Measurements from ENCODE around the gene MINDY3.
"Not testable (repeated sequence)": the region's sequence is repeated elsewhere in the genome, so short reads cannot be mapped to it uniquely, and the experiment has no call there.

The MINDY3 gene

GRCh38 chr10:15856328-15857015 lies 3.8 kb downstream of the MINDY3 start:
- no peak for DNase-seq

GRCh38 chr10:15853800-15854199 lies 6.5 kb downstream of the MINDY3 start:
- no peak for DNase-seq

DNA sequence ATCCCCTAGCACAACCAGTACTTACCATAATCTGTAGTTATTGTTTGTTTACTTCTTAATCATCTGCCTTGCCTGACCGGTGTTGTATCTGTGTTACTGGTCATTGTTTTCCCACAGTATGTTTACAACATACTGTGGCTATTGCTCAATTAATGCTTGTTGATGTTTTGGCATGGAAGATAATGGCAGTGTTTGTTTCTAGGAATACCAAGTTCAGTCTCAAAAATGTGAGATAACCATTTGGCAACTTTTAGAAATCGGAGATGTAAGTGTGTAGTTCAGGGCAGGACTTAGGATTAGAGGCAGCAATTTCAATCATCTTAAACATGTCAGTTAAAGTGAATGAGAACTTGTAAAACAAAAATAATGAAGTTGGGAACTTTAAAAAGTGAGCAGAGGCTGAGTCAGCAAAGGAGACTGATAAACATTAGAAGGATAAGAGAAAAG lies 8.2 kb downstream of the MINDY3 start:
- no peak for DNase-seq

GRCh38 chr10:15850337-15850978 lies 9.8 kb downstream of the MINDY3 start:
- not testable (repeated sequence) for DNase-seq

DNA sequence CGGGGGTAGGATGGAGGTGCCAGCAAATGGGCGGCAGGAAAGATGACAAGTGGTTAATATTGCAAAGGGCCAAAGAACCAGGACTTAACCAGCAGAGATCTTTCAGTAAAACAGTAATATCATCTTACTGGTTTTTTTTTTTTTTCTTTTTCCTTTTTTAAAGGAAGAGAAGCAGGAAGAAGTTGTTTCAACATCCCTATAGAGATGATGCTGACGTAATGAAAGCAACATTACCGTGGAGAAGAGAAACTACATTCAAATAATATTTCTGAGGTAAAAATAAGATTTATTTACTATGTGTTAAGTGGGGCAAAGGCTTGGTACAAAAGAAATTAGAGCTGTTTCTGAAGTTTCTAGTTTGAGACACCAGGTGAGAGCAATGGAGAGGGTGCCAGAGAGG lies 11.0 kb downstream of the MINDY3 start:
- peak; percentile 49 to 60 for DNase-seq

DNA sequence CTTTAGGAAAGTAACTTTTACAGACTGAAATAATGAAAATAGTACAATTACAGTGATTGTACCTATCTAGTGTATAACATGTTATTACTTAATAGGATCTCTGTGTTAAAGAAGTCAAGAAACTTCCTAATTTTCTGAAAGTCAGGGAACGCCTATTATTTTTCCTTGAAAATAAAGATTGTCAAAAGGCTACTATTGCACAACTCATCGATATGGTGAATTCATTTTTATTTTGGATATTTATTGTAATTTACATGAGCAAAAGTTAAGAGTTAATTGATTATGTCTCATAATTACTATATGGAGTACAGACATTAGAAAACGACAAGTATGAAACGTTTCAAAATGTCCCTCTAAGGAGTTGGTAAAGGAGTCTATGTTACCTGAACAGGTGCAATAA lies 12.8 kb downstream of the MINDY3 start:
- DNase-seq, result no peak

DNA sequence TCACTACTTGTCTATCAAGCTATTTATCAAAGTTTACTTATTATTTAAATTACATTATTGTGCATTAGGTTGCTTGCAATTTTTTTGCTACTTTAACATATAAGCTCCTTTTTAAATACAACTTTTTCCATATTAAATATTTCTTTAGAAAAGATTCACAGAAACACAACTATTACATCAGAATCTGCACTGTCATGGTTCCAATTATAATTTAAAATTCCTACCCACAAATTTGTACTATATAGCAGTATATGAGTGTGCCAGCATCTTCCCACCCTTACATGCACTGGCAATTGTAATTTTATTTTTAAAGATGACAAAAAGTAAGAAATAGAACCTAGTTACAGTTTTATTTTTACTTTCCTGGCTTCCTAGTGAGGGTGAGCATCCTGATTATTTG lies 15.8 kb downstream of the MINDY3 start:
- no peak for DNase-seq

DNA sequence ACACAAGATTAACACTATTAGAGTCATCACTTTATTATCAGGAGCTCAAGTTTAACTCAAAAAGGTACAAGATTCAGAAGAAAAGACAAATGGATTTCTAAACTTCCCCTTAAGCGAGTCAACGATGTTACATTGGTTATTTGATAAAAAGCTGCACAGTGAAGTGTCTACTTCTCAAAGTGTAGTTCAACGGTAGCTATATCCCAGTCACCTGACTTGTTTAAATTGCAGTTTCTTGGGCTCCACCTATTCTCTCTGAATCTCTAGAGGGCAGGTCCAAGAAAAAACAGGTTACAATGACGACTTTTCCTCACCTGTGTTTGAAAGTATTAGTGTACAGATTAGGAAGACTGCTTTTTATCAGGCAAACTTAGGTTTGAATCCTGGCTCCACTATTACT lies 16.6 kb downstream of the MINDY3 start:
- no peak for DNase-seq

DNA sequence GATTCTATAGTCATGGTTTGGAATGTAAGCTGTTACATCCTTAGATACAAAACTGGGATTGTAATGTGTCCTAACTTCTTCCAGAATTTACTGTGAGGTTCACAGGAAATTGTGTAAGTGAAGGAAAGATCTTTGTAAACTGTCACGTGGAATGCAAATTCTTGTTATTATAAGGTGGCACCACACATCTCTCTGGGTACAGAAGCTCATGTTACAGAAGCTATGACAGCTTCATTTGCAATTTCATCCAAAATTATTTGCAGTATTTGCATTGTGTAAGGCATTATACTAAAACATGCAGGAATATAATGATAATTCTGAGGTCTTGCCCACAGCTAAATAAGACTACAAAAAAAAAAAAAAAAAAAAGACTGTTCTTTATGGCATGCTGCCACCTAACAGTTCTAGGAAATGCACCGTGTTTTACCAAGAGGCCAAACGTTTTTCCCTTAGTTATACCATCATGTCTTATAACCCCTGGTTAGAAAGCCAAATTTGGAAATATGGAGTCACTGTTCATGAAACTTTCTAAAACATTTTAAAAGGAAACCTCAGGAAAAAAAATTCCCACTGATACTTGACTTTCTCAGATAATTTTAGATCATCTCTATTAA lies 17.6 kb downstream of the MINDY3 start:
- DNase-seq, result peak; percentile 21 to 59

GRCh38 chr10:15841696-15842095 lies 18.6 kb downstream of the MINDY3 start:
- DNase-seq, result peak; percentile 51 to 68

DNA sequence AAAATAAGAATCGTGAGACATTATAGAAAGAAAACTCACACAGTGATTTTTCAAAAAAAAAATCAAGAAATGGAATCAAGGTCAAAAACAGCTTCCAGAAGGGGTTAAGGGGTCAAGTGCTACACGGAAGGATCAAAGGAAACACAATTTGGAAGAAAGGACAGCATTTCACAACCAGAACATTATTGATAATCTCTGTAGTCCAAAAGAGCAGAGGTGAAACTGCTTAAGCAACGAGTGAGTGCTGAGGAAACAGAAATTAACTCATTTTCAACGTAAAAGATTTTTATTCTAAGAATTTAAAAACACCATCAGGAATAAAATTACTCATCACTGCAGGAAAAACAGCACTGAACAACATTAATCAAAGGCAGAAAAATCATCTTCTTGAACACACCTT lies 23.5 kb downstream of the MINDY3 start:
- DNase-seq, result no peak

GRCh38 chr10:15829495-15829894 lies 30.8 kb downstream of the MINDY3 start:
- no peak for DNase-seq

DNA sequence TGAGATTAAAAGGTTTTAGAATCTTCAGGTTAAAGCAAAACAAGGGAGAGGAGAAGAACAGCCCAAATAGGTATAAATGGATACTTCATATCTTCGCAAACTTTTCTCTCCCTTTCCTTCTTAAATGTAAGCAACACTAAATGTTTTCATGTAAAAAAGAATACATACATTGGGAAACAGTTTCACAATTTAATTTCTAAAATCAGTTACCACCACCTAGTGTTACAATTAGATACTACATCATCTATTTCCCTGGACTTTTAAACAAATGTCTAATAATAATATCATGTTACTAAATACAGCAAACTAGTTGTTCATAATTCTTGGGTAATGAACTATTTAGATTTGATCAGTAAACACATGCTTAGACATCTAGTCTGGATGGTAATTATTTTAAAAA lies 35.8 kb downstream of the MINDY3 start:
- peak in 1 of 2 donors; percentile 56 for DNase-seq

DNA sequence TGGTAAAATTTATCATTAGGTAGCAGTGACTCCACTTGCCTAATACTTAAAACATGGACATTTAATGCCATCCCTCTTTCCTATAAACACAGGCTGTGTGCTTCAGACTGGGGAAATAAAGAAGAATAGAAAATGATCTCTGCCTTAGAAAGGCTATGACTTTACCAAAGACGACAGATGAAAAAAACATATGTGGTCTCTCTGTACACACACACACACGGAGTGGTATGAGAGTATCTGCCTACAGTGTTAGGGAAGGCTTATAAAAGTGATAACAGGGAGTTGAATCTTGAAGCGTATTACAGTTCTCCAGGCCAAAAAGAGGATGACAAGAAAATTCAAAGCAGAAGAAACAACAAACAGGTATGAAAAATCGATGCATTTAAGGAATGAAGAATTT lies 38.2 kb downstream of the MINDY3 start:
- DNase-seq, result no peak

DNA sequence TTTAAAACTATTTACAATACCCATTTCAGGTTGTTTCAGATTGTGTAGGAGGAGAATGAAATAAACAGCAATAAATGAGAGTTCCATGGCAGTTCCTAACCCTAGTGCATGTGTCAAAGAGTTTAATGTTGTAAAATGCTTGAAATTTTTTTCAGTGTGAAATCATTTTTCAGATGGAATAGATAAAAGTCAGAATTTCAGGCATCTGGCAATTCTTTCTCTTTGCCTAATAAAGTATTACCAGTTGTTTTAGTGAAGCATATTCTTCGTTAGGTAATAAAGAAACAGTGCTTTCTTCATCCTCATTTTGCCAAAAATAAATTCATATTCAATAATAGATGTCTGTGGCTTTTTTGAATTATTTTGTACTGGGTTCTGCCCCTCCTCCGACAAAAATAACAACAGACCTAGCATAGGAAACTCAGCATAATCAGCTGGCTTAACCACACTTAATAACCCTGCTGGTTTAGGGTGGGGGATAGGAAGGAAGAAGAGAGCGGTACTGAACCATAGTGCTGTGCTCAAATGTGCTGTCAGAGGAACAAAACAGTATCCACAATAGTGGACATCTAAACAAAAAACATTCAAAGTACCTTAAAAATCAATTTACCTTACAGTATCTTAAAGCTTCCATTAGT lies 39.1 kb downstream of the MINDY3 start:
- no peak for DNase-seq

DNA sequence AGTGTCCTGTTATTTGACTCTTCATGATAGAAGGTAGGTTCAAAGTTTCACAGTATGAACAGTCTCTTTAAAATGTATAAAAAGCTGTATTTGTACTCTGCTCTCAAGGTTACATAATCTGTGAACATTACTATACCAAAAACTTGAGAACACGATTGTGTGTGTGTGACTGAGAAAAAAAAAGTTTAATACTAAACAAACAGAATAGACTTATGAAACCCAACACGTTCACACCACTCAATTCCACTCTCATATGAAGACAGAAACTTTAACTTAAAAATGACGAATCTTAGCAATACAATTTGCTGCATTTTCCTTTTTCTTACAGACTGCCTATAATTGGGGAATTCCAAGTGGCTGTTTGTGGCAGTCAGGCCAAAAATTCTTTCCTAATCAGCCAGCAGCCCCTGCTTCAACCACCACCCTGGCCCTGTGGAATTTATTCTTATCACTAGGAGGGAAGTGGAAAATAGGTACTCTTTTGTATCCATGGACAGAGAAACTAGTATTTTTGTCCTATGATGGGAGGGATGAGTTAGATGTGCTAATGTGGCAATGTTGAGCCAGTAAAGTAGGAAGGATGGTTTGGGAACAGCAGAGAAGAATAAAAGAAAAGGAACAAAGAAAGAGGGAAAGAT lies 42.8 kb downstream of the MINDY3 start:
- peak in 1 of 2 donors; percentile 7 for DNase-seq

DNA sequence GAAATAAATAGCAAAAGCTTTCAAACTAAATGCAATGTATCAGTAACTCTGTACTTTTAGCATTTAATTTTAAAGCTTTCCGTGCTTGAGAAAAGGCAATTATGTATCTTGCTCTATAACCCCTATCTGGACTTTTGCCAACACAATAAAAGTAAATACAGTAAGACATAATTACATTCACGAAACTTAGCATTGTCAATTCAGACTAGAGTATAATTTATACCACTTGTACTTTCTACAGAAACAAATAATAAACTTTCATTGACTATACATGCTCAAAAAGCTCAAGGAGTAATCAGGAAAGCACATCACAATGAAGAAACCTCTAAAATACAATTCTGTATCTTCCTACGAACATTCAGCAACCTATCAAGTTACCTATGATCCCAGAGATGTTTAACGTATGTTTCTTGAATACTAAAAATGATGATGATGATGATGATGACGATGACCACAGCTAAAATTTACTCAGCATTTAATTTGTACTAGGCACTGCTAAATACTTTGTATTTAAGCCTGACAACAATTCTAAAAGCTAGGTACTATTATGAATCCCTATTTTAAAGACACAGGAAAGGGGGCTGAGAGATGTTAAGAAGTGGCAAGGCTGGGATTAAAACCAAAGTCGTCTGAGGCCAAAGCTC lies 44.9 kb downstream of the MINDY3 start:
- no peak for DNase-seq

DNA sequence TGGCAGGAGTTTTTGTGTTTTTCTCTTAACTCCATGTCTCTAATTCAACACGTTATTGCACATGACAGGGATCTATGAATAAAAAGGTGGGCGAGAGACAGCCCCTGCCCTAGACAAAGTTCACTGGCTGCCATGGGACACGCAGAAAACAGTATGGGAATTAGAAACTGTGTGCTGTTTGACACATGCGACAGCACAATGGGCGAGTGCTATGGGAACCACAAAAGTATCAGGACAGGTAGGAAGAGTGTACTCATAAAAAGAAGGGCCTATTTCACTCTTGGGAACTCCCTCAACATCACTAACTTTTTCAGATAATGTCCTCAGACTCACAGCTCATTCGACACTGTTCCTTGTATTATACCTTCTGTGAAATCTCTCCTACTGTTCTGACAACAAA lies 45.7 kb downstream of the MINDY3 start:
- no peak for DNase-seq

DNA sequence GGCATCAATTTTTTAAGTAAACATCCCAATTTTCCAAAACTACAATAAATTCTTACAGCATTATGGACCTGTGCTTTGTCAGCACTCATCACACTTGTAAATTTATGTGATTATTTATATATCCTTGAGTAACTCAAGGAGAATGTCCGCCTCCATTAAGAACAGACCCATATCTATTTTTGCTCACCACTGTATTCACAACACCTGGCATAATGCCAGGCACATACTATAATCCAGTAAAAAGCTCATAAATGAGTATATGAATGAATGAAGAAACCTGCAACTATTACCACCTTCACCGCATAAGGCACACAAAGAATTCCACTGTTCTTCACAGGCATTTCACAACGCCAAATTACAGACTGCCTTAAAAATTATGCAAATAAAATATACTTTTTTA lies 46.9 kb downstream of the MINDY3 start:
- DNase-seq, result no peak

- DNase-seq, result no peak
These were observed 50.9 kb downstream of the MINDY3 start for GRCh38 chr10:15809450-15809849.

- DNase-seq, result no peak
These were observed 52.0 kb downstream of the MINDY3 start for GRCh38 chr10:15808204-15808797.

DNA sequence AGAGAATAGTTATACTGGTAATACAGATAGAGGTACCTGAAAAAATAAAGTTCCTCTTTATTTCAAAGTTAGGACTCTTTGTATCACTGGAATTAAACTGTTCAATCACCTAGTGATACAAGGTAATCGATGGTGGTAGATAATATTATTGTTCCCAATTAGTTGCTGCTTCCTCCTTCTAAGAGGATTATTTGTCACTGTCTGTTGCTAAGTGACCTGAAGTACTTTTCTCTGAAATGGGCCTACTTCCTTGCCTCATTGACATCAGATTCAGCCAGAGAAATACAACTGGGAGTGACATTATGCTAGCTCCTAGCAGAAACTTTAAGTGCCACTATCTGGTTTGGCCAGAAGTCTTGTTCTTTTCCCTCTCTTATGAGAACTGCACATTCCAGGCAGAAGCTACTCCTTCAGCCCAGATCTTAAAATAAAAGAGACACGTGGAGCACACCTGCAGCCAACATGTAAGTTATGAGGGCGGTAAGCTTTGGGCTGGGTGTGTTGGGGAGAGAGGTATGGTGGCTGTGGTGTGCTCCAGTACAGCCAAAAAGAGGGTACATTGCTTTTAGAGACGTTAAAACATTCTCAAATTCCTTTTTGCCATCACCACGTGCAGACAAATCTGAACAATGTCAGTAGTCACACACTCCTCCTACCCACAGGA lies 54.8 kb downstream of the MINDY3 start:
- no peak for DNase-seq

Data from inflammatory macrophage treated with lipopolysaccharide for 1 hour (primary cell).